ENCODE results near the gene ZNF618.

Gene ZNF618

DNA sequence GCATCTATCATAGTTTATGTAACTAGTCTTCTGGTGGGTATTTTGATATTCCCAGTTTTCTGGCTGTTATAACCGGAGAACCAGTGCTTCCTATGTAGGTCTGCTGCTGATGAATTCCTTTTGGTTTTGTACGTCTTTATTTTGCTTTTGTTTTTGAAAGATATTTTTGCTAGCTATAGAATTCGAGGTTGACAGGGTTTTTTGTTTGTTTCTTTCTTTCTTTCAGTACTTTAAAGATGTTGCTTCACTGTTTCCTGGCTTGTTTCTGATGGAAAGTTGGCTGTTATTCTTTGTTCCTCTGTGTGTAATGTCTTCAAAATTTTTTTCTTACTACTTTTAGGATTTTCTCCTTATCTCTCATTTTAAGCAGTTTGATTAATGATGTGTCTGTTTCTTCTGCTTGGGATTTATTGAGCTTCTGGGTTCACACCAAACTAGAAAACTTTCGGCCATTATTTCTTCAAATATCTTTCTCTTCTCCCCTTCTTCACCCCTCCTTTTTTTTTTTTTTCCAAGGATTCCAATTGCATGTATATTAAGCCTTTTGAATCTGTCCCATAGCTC lies 27.5 kb downstream of the ZNF618 start:
- Histone ChIP-seq H2AFZ (ENCODE audit: low read length) (no peak overlapping the region), H3K4me3 (ENCODE audit: low read length, poor library complexity, severe bottlenecking) (no peak overlapping the region), H3K4me1 (ENCODE audit: insufficient read depth, low read length, poor library complexity, severe bottlenecking) (no peaks in the 10 kb centered on the region), H4K20me1 (ENCODE audit: insufficient read depth, low read length, poor library complexity, severe bottlenecking) (no peaks in the 10 kb centered on the region), H3F3A (ENCODE audit: low read depth) (no peaks in the 10 kb centered on the region), H3K9me3 (ENCODE audit: insufficient read depth, low read depth, low read length) (peaks cover 4% of the 10 kb centered on the region; the same call in 1 of the 2 replicates), H3K9ac (ENCODE audit: low read depth, low read length, poor library complexity, severe bottlenecking) (no peak overlapping the region), H3K9me2 (replicated peaks; ENCODE audit: low read depth, low read length) (no peaks in the 10 kb centered on the region), H3K36me3 (ENCODE audit: insufficient read depth, low read length) (no peaks in the 10 kb centered on the region), H3K79me2 (ENCODE audit: insufficient read depth, low read length) (peaks cover 72% of the 10 kb centered on the region), H3K27me3 (ENCODE audit: insufficient read depth, low read length, poor library complexity, severe bottlenecking) (no peaks in the 10 kb centered on the region), H3K4me2 (ENCODE audit: low read depth, low read length, poor library complexity, severe bottlenecking) (no peak overlapping the region)
- no peak for TF ChIP-seq EZH2phosphoT487 (IDR thresholded peaks at IDR 0.05; ENCODE audit: borderline replicate concordance)
- TF ChIP-seq, protein P1, sequence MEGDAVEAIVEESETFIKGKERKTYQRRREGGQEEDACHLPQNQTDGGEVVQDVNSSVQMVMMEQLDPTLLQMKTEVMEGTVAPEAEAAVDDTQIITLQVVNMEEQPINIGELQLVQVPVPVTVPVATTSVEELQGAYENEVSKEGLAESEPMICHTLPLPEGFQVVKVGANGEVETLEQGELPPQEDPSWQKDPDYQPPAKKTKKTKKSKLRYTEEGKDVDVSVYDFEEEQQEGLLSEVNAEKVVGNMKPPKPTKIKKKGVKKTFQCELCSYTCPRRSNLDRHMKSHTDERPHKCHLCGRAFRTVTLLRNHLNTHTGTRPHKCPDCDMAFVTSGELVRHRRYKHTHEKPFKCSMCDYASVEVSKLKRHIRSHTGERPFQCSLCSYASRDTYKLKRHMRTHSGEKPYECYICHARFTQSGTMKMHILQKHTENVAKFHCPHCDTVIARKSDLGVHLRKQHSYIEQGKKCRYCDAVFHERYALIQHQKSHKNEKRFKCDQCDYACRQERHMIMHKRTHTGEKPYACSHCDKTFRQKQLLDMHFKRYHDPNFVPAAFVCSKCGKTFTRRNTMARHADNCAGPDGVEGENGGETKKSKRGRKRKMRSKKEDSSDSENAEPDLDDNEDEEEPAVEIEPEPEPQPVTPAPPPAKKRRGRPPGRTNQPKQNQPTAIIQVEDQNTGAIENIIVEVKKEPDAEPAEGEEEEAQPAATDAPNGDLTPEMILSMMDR (conservative IDR thresholded peaks at IDR 0.05; ENCODE audit: low read length) = no peak

DNA sequence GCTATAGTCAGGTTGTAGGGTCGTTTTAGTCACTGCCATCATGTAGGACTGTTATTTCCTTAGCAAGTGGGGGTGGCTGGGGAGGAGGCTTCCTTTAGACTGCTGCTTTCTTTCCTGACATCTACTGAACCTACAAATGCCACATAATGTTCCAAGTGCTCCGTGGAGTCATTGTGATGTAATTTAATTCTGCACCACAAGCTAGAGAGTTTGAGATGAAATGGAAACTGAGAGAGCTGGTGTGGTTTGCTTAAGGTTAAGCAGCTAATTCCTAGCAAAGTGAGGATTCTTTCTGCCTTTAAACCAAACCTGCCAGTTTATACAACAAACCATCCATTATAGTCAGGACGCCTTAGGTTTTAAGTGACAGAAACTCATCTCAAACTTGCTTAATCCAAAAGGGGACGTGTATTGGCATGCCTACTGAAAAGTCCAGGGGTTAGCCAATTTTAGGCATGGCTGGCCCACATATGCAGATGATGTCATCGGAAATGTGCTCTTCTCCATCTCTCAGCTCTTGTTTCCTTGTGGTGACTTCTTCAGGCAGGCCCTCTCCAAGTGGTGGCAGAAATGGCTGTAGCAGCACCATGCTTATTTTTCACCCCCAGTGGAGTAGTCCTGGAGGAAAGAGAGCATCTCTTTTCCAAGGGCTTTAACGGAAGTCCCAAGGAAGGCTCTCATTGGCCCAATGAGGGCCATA lies 30.5 kb downstream of the ZNF618 start:
- no peaks in the 10 kb centered on the region for H4K20me1 ChIP-seq (ENCODE audit: insufficient read depth, low read length, poor library complexity, severe bottlenecking)
- H3K9ac ChIP-seq (ENCODE audit: low read depth, low read length, poor library complexity, severe bottlenecking) = no peak overlapping the region
- peaks cover 72% of the 10 kb centered on the region; the same call in 1 of the 2 replicates for H3K79me2 ChIP-seq (ENCODE audit: insufficient read depth, low read length)
- no peak overlapping the region for H3K4me3 ChIP-seq (ENCODE audit: low read length, poor library complexity, severe bottlenecking)
- TF ChIP-seq, protein P1 (conservative IDR thresholded peaks at IDR 0.05; ENCODE audit: low read length) = no peak
- no peak for TF ChIP-seq EZH2phosphoT487 (IDR thresholded peaks at IDR 0.05; ENCODE audit: borderline replicate concordance)
- peaks cover 4% of the 10 kb centered on the region; the same call in 1 of the 2 replicates for H3K9me3 ChIP-seq (ENCODE audit: insufficient read depth, low read depth, low read length)
- H3K27me3 ChIP-seq (ENCODE audit: insufficient read depth, low read length, poor library complexity, severe bottlenecking) = no peaks in the 10 kb centered on the region
- H2AFZ ChIP-seq (ENCODE audit: low read length) = no peak overlapping the region
- H3F3A ChIP-seq (ENCODE audit: low read depth) = no peaks in the 10 kb centered on the region
- no peak overlapping the region for H3K4me2 ChIP-seq (ENCODE audit: low read depth, low read length, poor library complexity, severe bottlenecking)
- no peaks in the 10 kb centered on the region for H3K4me1 ChIP-seq (ENCODE audit: insufficient read depth, low read length, poor library complexity, severe bottlenecking)
- H3K9me2 ChIP-seq (replicated peaks; ENCODE audit: low read depth, low read length) = no peaks in the 10 kb centered on the region
- no peaks in the 10 kb centered on the region for H3K36me3 ChIP-seq (ENCODE audit: insufficient read depth, low read length)

DNA sequence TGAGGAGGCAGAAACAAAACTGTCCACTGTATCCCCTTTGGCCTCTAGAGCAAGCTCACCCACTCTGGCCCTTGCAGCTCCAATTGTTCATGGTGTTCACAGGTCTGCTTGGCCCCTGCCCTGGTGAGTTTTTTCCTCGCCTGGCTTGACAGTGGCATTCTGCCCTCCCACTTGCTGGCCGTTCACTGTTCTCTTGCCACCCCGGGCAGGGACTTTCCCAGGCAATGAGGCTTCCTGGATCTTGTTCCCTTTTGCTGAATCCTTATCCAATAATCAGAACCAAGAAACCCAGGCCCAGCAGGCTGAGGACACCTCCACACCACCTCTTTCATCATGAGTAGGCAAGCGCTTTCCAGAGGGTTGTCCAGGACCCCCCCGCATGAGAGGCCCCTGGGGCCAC lies 31.2 kb downstream of the ZNF618 start:
- no peaks in the 10 kb centered on the region for H3K27me3 ChIP-seq (ENCODE audit: insufficient read depth, low read length, poor library complexity, severe bottlenecking)
- H3K4me1 ChIP-seq (ENCODE audit: insufficient read depth, low read length, poor library complexity, severe bottlenecking) = no peaks in the 10 kb centered on the region
- TF ChIP-seq, protein P1 (conservative IDR thresholded peaks at IDR 0.05; ENCODE audit: low read length) = no peak
- TF ChIP-seq EZH2phosphoT487 (IDR thresholded peaks at IDR 0.05; ENCODE audit: borderline replicate concordance) = no peak
- no peaks in the 10 kb centered on the region for H3K36me3 ChIP-seq (ENCODE audit: insufficient read depth, low read length)
- no peak overlapping the region for H3K9ac ChIP-seq (ENCODE audit: low read depth, low read length, poor library complexity, severe bottlenecking)
- H2AFZ ChIP-seq (ENCODE audit: low read length) = no peak overlapping the region
- no peaks in the 10 kb centered on the region for H4K20me1 ChIP-seq (ENCODE audit: insufficient read depth, low read length, poor library complexity, severe bottlenecking)
- peaks cover 73% of the 10 kb centered on the region; the same call in 1 of the 2 replicates for H3K79me2 ChIP-seq (ENCODE audit: insufficient read depth, low read length)
- peaks cover 4% of the 10 kb centered on the region; the same call in 1 of the 2 replicates for H3K9me3 ChIP-seq (ENCODE audit: insufficient read depth, low read depth, low read length)
- H3F3A ChIP-seq (ENCODE audit: low read depth) = no peaks in the 10 kb centered on the region
- no peaks in the 10 kb centered on the region for H3K9me2 ChIP-seq (replicated peaks; ENCODE audit: low read depth, low read length)
- no peak overlapping the region for H3K4me2 ChIP-seq (ENCODE audit: low read depth, low read length, poor library complexity, severe bottlenecking)
- no peak overlapping the region for H3K4me3 ChIP-seq (ENCODE audit: low read length, poor library complexity, severe bottlenecking)
